Measurements from ENCODE around the gene ANO1.

- TF ChIP-seq POLR2AphosphoS5 (IDR thresholded peaks at IDR 0.05; ENCODE audit: borderline replicate concordance, low read depth, low read length) = no peak
- no peak for TF ChIP-seq EZH2 (IDR thresholded peaks at IDR 0.05)
Measured at GRCh38 chr11:70151671-70152070, 73.6 kb downstream of the ANO1 start.

Measured in SK-N-MC (cell line).